ENCODE measurements around the gene SLC41A3. TPM values are rescaled to one million over a fixed set of nuclear protein-coding genes. Genes with fewer than 3 reads are reported as not detected.

Gene SLC41A3
- total and polyA plus RNA-seq, 11 donors = 20.9 to 60.1 (median 46.4) TPM

DNA sequence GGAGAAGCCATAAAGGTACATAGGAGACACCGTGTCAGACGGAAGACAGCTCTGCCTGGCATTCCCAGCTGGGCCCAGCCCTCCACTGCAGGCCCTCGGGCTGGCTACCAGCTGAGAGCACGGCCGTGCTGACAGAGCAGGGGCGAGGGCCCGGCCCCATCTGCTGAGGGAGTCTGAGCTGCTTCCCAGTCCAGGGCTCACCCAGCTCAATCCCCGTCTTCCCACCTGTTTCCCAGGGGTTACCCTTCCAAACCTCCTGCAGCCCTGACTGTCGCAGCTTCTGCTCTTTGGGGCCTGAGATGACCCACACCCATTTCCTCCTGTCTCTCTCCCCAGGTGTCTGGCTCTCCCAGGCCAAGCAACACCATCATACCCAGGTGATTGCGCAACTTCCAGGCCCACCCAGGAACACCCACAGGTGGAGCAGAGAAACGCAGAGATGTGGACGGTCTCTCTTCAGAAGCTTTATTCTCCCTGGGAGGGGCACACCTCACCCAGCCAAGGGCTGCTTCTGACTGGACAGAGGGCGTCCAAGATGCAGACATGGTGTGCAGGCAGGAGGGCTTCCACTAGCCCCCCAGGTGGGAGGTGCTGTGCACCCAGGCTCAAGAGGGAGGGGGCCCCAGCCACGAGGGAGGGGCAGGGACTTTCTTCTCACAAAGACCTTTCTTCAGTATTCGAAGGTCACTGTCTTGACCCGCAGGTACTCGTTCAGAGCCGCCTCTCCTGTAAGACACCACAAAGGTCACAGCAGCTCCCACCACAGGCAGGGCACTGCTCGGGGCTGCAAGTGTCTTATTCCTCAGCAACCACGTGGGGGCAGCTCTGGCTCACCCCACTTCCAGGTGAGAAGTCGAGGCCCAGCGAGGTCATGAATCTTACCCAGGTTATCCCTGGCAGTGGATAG lies 19.4 kb upstream of the SLC41A3 start:
- ATAC-seq = no peak

DNA sequence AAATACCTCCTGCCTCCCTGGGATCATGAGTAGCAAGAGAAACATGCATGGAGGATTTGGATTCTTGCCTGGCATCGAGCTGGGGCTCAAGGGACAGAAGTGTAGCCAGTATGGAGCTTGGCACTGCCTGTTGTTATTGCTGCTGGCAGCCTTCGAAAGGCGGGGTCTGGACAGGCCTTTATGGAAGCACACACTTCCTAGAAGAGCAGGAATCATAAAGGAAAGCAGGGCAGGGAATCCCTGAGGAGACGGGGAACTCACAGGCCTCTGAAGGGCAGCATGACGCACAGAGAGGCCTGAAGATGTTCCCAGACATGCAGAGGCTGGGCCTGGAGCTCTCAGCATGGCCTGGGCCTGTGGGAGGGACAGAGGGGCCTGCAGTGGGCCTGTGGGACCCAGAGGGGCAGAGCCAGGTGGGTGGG lies 18.6 kb upstream of the SLC41A3 start:
- DNase-seq (peak in 2 of 5 donors; percentile 54 to 61), ATAC-seq (peak; percentile 41 to 72 (median 58))
- WGBS, 4 donors = 33 to 49% (median 49%) methylated on average over 3 to 5 of the region's 5 CpGs
- H3K36me3 ChIP-seq = peaks cover 0 to 26% (median 0%) of the 10 kb centered on the region in 9 donors
- intact Hi-C loops (cut with DNase I) = no loop called here
- peaks cover 0 to 34% (median 22%) of the 10 kb centered on the region in 12 donors for H3K4me1 ChIP-seq
- H3K9me3 ChIP-seq = no peaks in the 10 kb centered on the region
- H3K27me3 ChIP-seq = no peaks in the 10 kb centered on the region
- H3K4me3 ChIP-seq = no peak overlapping the region
- TF ChIP-seq, protein P1, sequence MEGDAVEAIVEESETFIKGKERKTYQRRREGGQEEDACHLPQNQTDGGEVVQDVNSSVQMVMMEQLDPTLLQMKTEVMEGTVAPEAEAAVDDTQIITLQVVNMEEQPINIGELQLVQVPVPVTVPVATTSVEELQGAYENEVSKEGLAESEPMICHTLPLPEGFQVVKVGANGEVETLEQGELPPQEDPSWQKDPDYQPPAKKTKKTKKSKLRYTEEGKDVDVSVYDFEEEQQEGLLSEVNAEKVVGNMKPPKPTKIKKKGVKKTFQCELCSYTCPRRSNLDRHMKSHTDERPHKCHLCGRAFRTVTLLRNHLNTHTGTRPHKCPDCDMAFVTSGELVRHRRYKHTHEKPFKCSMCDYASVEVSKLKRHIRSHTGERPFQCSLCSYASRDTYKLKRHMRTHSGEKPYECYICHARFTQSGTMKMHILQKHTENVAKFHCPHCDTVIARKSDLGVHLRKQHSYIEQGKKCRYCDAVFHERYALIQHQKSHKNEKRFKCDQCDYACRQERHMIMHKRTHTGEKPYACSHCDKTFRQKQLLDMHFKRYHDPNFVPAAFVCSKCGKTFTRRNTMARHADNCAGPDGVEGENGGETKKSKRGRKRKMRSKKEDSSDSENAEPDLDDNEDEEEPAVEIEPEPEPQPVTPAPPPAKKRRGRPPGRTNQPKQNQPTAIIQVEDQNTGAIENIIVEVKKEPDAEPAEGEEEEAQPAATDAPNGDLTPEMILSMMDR (IDR thresholded peaks at IDR 0.05) = no peak
- TF ChIP-seq POLR2A (IDR thresholded peaks at IDR 0.05) = no peak
- H3K27ac ChIP-seq = peak overlapping the region in 10 of 12 donors; percentile 5 to 75 (median 43)

More for the DNA sequence above, 19.4 kb upstream of the SLC41A3 start:
- Histone ChIP-seq H3K4me1 (peaks cover 0 to 34% (median 22%) of the 10 kb centered on the region in 12 donors), H3K9me3 (no peaks in the 10 kb centered on the region), H3K36me3 (peaks cover 0 to 31% (median 0%) of the 10 kb centered on the region in 9 donors), H3K4me3 (no peak overlapping the region), H3K27ac (peak overlapping the region in 9 of 12 donors; percentile 5 to 75 (median 49)), H3K27me3 (no peaks in the 10 kb centered on the region)
- intact Hi-C loops (cut with DNase I) = no loop called here
- no peak for DNase-seq
- TF ChIP-seq POLR2A (IDR thresholded peaks at IDR 0.05) = no peak
- TF ChIP-seq, protein P1 (IDR thresholded peaks at IDR 0.05) = peak in 1 of 12 donors; percentile 10
- 80 to 90% (median 84%) methylated on average over 17 to 22 of the region's 22 CpGs for WGBS, 4 donors

DNA sequence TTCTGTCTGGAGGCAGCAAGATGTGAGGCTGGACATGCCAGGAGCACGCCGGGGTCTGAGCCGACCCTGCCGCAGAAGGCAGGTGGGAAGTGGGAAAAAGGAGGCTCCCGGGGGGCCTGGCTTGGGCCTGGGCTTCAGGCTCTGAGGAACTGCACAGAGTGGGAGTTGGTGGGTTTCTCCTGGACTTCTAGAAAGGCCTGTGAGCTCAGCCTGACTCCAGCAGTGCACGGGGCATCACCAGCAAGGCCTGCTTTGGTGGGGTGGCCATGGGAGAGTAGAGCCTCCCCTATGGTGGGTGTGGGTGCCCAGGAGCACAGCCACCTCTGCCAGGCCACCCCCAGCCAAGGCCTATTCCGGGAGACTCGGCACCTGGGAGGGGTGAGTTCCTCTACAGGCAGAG lies 18.1 kb upstream of the SLC41A3 start:
- intact Hi-C loops (cut with DNase I) = no loop called here
- Histone ChIP-seq H3K27ac (peak overlapping the region in 9 of 12 donors; percentile 5 to 75 (median 49)), H3K4me1 (peaks cover 0 to 34% (median 22%) of the 10 kb centered on the region in 12 donors), H3K36me3 (peaks cover 0 to 22% (median 0%) of the 10 kb centered on the region in 9 donors), H3K9me3 (peaks cover 0 to 4% (median 0%) of the 10 kb centered on the region in 12 donors), H3K4me3 (no peak overlapping the region), H3K27me3 (no peaks in the 10 kb centered on the region)
- ATAC-seq (peak in 3 of 4 donors; percentile 6 to 15 (median 13)), DNase-seq (no peak)
- 77 to 94% (median 90%) methylated on average over 8 of the region's 8 CpGs for WGBS, 4 donors
- TF ChIP-seq, protein P1 (IDR thresholded peaks at IDR 0.05) = no peak
- no peak for TF ChIP-seq POLR2A (IDR thresholded peaks at IDR 0.05)

DNA sequence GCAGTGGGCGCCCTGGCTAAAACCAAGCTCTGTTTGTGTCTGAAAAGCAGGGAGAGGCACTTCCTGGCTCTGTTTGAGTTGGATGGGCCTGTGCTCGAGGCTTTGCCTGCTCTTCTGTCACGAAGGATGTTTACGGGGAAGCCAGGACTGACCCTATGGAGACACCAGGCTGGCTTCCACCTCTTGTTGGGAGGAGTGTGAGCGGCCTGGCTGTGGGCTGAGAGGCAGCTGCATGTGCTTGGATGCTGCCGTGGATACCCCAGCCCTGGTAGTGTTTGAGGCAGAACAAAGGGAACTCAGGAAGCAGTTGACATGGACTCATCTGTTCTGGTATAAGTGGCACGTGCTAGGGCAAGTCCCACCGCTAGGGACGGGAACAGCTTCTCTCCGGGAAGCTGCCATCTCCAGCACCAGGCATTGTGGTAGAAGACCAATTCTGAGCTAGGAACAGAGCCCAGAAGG lies 17.6 kb upstream of the SLC41A3 start:
- Histone ChIP-seq H3K4me3 (no peak overlapping the region), H3K27ac (peak overlapping the region in 5 of 12 donors; percentile 9 to 75 (median 59)), H3K36me3 (peaks cover 0 to 17% (median 0%) of the 10 kb centered on the region in 9 donors), H3K4me1 (peaks cover 0 to 34% (median 22%) of the 10 kb centered on the region in 12 donors), H3K9me3 (peaks cover 0 to 8% (median 0%) of the 10 kb centered on the region in 12 donors), H3K27me3 (no peaks in the 10 kb centered on the region)
- DNase-seq = no peak
- ATAC-seq = peak in 3 of 4 donors; percentile 11 to 56 (median 38)
- 67 to 78% (median 73%) methylated on average over 7 to 10 of the region's 10 CpGs for WGBS, 4 donors
- TF ChIP-seq, protein P1 (IDR thresholded peaks at IDR 0.05) = no peak
- no peak for TF ChIP-seq POLR2A (IDR thresholded peaks at IDR 0.05)
- intact Hi-C loops (cut with DNase I) = no loop called here

Data from heart left ventricle (tissue), 16 donors.